CD4-positive, alpha-beta memory T cell (primary cell): ENCODE measurements around the gene GANAB. TPM values are rescaled to one million over a fixed set of nuclear protein-coding genes. Genes with fewer than 3 reads are reported as not detected.
A peak's percentile ranks its signal among the peaks of the same experiment; 100 is the strongest.

Source experiments
- CTCF ChIA-PET: fragments of 350-600 bp; sonication (Branson Sonifier 250); formaldehyde crosslinking; loops from one replicate; lab custom pipeline; 2021; ENCODE audit warnings: inconsistent platforms; ENCODE audit not compliant: partially characterized antibody; lab: Charles Lee
- POLR2A ChIA-PET: fragments of 350-600 bp; sonication (Branson Sonifier 250); formaldehyde crosslinking; loops from one replicate; lab custom pipeline; 2021; ENCODE audit not compliant: partially characterized antibody; lab: Charles Lee
- DNase-seq, 5 donors: peaks; one replicate each; pipeline versions ENCODE4 v3.0.0 to v3.0.0-alpha.2; 2020 to 2022; ENCODE audit warnings: mixed read lengths in 1 of 5
- H3K27ac ChIP-seq: one replicate; pipeline ENCODE4 v1.7.0; 2013; ENCODE audit warnings: low read depth, low read length
- H3K27me3 ChIP-seq: 2 replicates; pipeline ENCODE4 v1.7.0; 2013; ENCODE audit warnings: mild to moderate bottlenecking, low read length, moderate library complexity; ENCODE audit not compliant: insufficient read depth
- H3K36me3 ChIP-seq: 2 replicates; pipeline ENCODE4 v1.7.0; 2013; ENCODE audit warnings: mild to moderate bottlenecking, low read length, moderate library complexity; ENCODE audit not compliant: insufficient read depth
- H3K4me1 ChIP-seq: 2 replicates; pipeline ENCODE4 v1.7.0; 2013; ENCODE audit warnings: mild to moderate bottlenecking, low read length, moderate library complexity; ENCODE audit not compliant: insufficient read depth
- H3K4me3 ChIP-seq, 2 donors: one replicate each; pipeline ENCODE4 v1.7.0; 2013; ENCODE audit warnings: low read length in 2 of 2, mild to moderate bottlenecking in 1 of 2
- H3K9me3 ChIP-seq, 2 donors: one replicate each; pipeline ENCODE4 v1.7.0; 2013; ENCODE audit warnings: low read length in 2 of 2, control low read depth in 1 of 2; ENCODE audit not compliant: control insufficient read depth in 1 of 2
- H3K27ac Mint-ChIP-seq, 7 donors: one replicate each; pipeline ENCODE4 v1.8.0; 2020 to 2021; ENCODE audit warnings: mixed read lengths in 7 of 7, mild to moderate bottlenecking in 6 of 7, inconsistent platforms in 3 of 7, moderate library complexity in 3 of 7
- H3K27me3 Mint-ChIP-seq, 2 donors: one replicate each; pipeline ENCODE4 v1.8.0; 2020 to 2021; ENCODE audit warnings: mixed read lengths in 2 of 2
- H3K36me3 Mint-ChIP-seq, 2 donors: one replicate each; pipeline ENCODE4 v1.8.0; 2020 to 2021; ENCODE audit warnings: mixed read lengths in 2 of 2, inconsistent platforms in 1 of 2, mild to moderate bottlenecking in 1 of 2
- H3K4me1 Mint-ChIP-seq, 4 donors: one replicate each; pipeline ENCODE4 v1.8.0; 2020 to 2021; ENCODE audit warnings: mixed read lengths in 4 of 4, mild to moderate bottlenecking in 1 of 4
- H3K4me3 Mint-ChIP-seq, 8 donors: one replicate each; pipeline ENCODE4 v1.8.0; 2020 to 2021; ENCODE audit warnings: mixed read lengths in 8 of 8, mild to moderate bottlenecking in 7 of 8, moderate library complexity in 6 of 8, inconsistent platforms in 3 of 8
- H3K9me3 Mint-ChIP-seq, 8 donors: one replicate each; pipeline ENCODE4 v1.8.0; 2020 to 2021; ENCODE audit warnings: mixed read lengths in 8 of 8, mild to moderate bottlenecking in 5 of 8, inconsistent platforms in 3 of 8, moderate library complexity in 1 of 8
- intact Hi-C: fragments of 100-400 bp; cut with micrococcal nuclease; formaldehyde crosslinking; loops from one replicate; pipeline ENCODE4 v1.15.1; 2023
- polyA plus RNA-seq, 2 donors: library from polyadenylated mRNA; unstranded; fragments of 300-500 nt; fragmentation: Illumina TruSeq; gene quantifications; one replicate each; pipeline ENCODE4 v1.2.3, GENCODE V29; 2021
- total RNA-seq, 2 experiments: library from RNA; stranded (reverse); gene quantifications; one replicate each; pipeline ENCODE4 v1.2.3, GENCODE V29; 2021

The GANAB gene
- total and polyA plus RNA-seq, 4 experiments from 2014 or later = 122 to 262 (median 201) TPM

GRCh38 chr11:62649486-62649885 is 3.1 kb upstream of the GANAB start:
- H3K27ac Mint-ChIP-seq = peak overlapping the region in 3 of 7 donors; percentile 29 to 83 (median 55)
- no peak overlapping the region for H3K4me3 ChIP-seq
- H3K4me1 ChIP-seq = peaks cover 45% of the 10 kb centered on the region
- peaks cover 0 to 6% (median 0%) of the 10 kb centered on the region in 8 donors for H3K9me3 Mint-ChIP-seq
- ChIA-PET POLR2A (interaction anchor here (1.1 to 11.8 kb wide), 10 partner anchors 13 to 105 kb away, joined by 3 to 162 read pairs (median 10); partner anchors contain the start of genes B3GAT3, C11orf98, CSKMT and EEF1G), CTCF (interaction anchor here (0.5 to 2.1 kb wide), 6 partner anchors 8 to 232 kb away, joined by 3 to 8 read pairs (median 4); partner anchors contain the start of genes C11orf98 and CSKMT)
- no peaks in the 10 kb centered on the region for H3K27me3 Mint-ChIP-seq
- peaks cover 0 to 36% of the 10 kb centered on the region in 2 donors for H3K36me3 Mint-ChIP-seq
- H3K9me3 ChIP-seq = no peaks in the 10 kb centered on the region
- peak overlapping the region in 1 of 8 donors; percentile 30 for H3K4me3 Mint-ChIP-seq
- H3K27ac ChIP-seq = no peak overlapping the region
- DNase-seq = no peak
- peaks cover 18% of the 10 kb centered on the region for H3K36me3 ChIP-seq
- intact Hi-C loops = no loop called here
- H3K4me1 Mint-ChIP-seq = peaks cover 20 to 63% (median 38%) of the 10 kb centered on the region in 4 donors
- no peaks in the 10 kb centered on the region for H3K27me3 ChIP-seq

GRCh38 chr11:62648967-62649364 is 2.6 kb upstream of the GANAB start:
- CTCF ChIA-PET = interaction anchor here (0.5 to 2.1 kb wide), 5 partner anchors 16 to 233 kb away, joined by 3 to 8 read pairs (median 5); partner anchors contain the start of genes C11orf98 and CSKMT
- DNase-seq = no peak
- Histone ChIP-seq H3K36me3 (peaks cover 18% of the 10 kb centered on the region), H3K9me3 (no peaks in the 10 kb centered on the region), H3K27me3 (no peaks in the 10 kb centered on the region), H3K27ac (no peak overlapping the region), H3K4me3 (no peak overlapping the region), H3K4me1 (peaks cover 48% of the 10 kb centered on the region)
- H3K9me3 Mint-ChIP-seq = peaks cover 0 to 6% (median 0%) of the 10 kb centered on the region in 8 donors
- no peaks in the 10 kb centered on the region for H3K27me3 Mint-ChIP-seq
- H3K4me3 Mint-ChIP-seq = peak overlapping the region in 2 of 8 donors; percentile 17 to 39
- peaks cover 0 to 39% of the 10 kb centered on the region in 2 donors for H3K36me3 Mint-ChIP-seq
- H3K27ac Mint-ChIP-seq = peak overlapping the region in 1 of 7 donors; percentile 66
- peaks cover 21 to 67% (median 38%) of the 10 kb centered on the region in 4 donors for H3K4me1 Mint-ChIP-seq
- intact Hi-C loops = no loop called here
- POLR2A ChIA-PET = interaction anchor here (0.8 to 11.8 kb wide), 14 partner anchors 13 to 207 kb away, joined by 3 to 162 read pairs (median 8); partner anchors contain the start of genes B3GAT3, C11orf98, CSKMT and EEF1G

GRCh38 chr11:62648185-62648966 is 2.0 kb upstream of the GANAB start:
- Histone ChIP-seq H3K36me3 (peaks cover 18% of the 10 kb centered on the region), H3K27ac (no peak overlapping the region), H3K9me3 (no peaks in the 10 kb centered on the region), H3K4me3 (no peak overlapping the region), H3K27me3 (no peaks in the 10 kb centered on the region), H3K4me1 (peaks cover 48% of the 10 kb centered on the region)
- H3K4me1 Mint-ChIP-seq = peaks cover 19 to 63% (median 35%) of the 10 kb centered on the region in 4 donors
- no peaks in the 10 kb centered on the region for H3K27me3 Mint-ChIP-seq
- no peak overlapping the region for H3K4me3 Mint-ChIP-seq
- peaks cover 0 to 36% of the 10 kb centered on the region in 2 donors for H3K36me3 Mint-ChIP-seq
- intact Hi-C loops = no loop called here
- DNase-seq = no peak
- POLR2A ChIA-PET = interaction anchor here (0.7 to 11.8 kb wide), 17 partner anchors 12 to 207 kb away, joined by 3 to 162 read pairs (median 6); partner anchors contain the start of genes B3GAT3, C11orf98, CSKMT and EEF1G
- peak overlapping the region in 1 of 7 donors; percentile 40 for H3K27ac Mint-ChIP-seq
- CTCF ChIA-PET = interaction anchor here (1.1 to 2.1 kb wide), 5 partner anchors 16 to 56 kb away, joined by 3 to 8 read pairs (median 5); partner anchors contain the start of genes C11orf98 and CSKMT
- H3K9me3 Mint-ChIP-seq = peaks cover 0 to 2% (median 0%) of the 10 kb centered on the region in 8 donors

GRCh38 chr11:62647609-62648005 is 1.2 kb upstream of the GANAB start:
- no peak overlapping the region for H3K4me3 Mint-ChIP-seq
- Histone ChIP-seq H3K4me1 (peaks cover 47% of the 10 kb centered on the region), H3K4me3 (no peak overlapping the region), H3K27ac (no peak overlapping the region), H3K27me3 (no peaks in the 10 kb centered on the region), H3K9me3 (no peaks in the 10 kb centered on the region), H3K36me3 (peaks cover 21% of the 10 kb centered on the region)
- H3K27me3 Mint-ChIP-seq = no peaks in the 10 kb centered on the region
- ChIA-PET CTCF (interaction anchor here (1.1 to 2.1 kb wide), 3 partner anchors 36 to 55 kb away, joined by 3 to 8 read pairs (median 5); no protein-coding TSS in a partner anchor), POLR2A (interaction anchor here (0.7 to 11.8 kb wide), 14 partner anchors 16 to 208 kb away, joined by 3 to 162 read pairs (median 9); partner anchors contain the start of genes B3GAT3, C11orf98, CSKMT and EEF1G)
- H3K9me3 Mint-ChIP-seq = no peaks in the 10 kb centered on the region
- peak overlapping the region in 2 of 7 donors; percentile 35 to 57 for H3K27ac Mint-ChIP-seq
- peaks cover 18 to 57% (median 34%) of the 10 kb centered on the region in 4 donors for H3K4me1 Mint-ChIP-seq
- no peak for DNase-seq
- intact Hi-C loops = loop anchor here (2.0 kb wide), 2 partner anchors 17 to 57 kb away; partner anchors contain the start of genes C11orf98, CSKMT and TUT1
- H3K36me3 Mint-ChIP-seq = peaks cover 0 to 34% of the 10 kb centered on the region in 2 donors

- DNase-seq = no peak
- peak overlapping the region; percentile 84 to 99 (median 97) for H3K27ac Mint-ChIP-seq
- H3K27me3 Mint-ChIP-seq = no peaks in the 10 kb centered on the region
- intact Hi-C loops = loop anchor here (1.0 to 2.0 kb wide), 5 partner anchors 18 to 62 kb away; partner anchors contain the start of genes C11orf98, CSKMT, EML3 and TUT1
- peaks cover 41% of the 10 kb centered on the region for H3K4me1 ChIP-seq
- peaks cover 14 to 51% (median 29%) of the 10 kb centered on the region in 4 donors for H3K4me1 Mint-ChIP-seq
- H3K27me3 ChIP-seq = no peaks in the 10 kb centered on the region
- peaks cover 22% of the 10 kb centered on the region for H3K36me3 ChIP-seq
- no peaks in the 10 kb centered on the region for H3K9me3 Mint-ChIP-seq
- CTCF ChIA-PET = interaction anchor here (1.0 to 2.1 kb wide), 5 partner anchors 9 to 56 kb away, joined by 3 to 7 read pairs (median 3); partner anchors contain the start of gene TUT1
- POLR2A ChIA-PET = interaction anchor here (0.6 to 11.8 kb wide), 38 partner anchors 8 to 235 kb away, joined by 3 to 162 read pairs (median 8); partner anchors contain the start of genes B3GAT3, BSCL2, C11orf98 and CSKMT
- H3K36me3 Mint-ChIP-seq = peaks cover 0 to 32% of the 10 kb centered on the region in 2 donors
- H3K4me3 ChIP-seq = peak overlapping the region in 1 of 2 donors; percentile 55
- no peaks in the 10 kb centered on the region for H3K9me3 ChIP-seq
- peak overlapping the region; percentile 93 to 99 (median 95) for H3K4me3 Mint-ChIP-seq
- H3K27ac ChIP-seq = peak overlapping the region; percentile 92
Measured at GRCh38 chr11:62646825-62647608, 604 bp upstream of the GANAB start.

GRCh38 chr11:62645671-62645945 is 805 bp downstream of the GANAB start:
- no peak for DNase-seq
- peaks cover 16 to 50% (median 29%) of the 10 kb centered on the region in 4 donors for H3K4me1 Mint-ChIP-seq
- H3K36me3 Mint-ChIP-seq = peaks cover 4 to 36% of the 10 kb centered on the region in 2 donors
- Histone ChIP-seq H3K4me3 (peak overlapping the region; percentile 55 to 76), H3K27ac (peak overlapping the region; percentile 92), H3K4me1 (peaks cover 38% of the 10 kb centered on the region), H3K27me3 (no peaks in the 10 kb centered on the region), H3K9me3 (no peaks in the 10 kb centered on the region), H3K36me3 (peaks cover 22% of the 10 kb centered on the region)
- H3K27me3 Mint-ChIP-seq = no peaks in the 10 kb centered on the region
- POLR2A ChIA-PET = interaction anchor here (1.0 to 11.8 kb wide), 27 partner anchors 9 to 236 kb away, joined by 3 to 162 read pairs (median 10); partner anchors contain the start of genes B3GAT3, BSCL2, C11orf98 and CSKMT
- intact Hi-C loops = no loop called here
- CTCF ChIA-PET = interaction anchor here (0.9 to 1.7 kb wide), 4 partner anchors 8 to 251 kb away, joined by 3 to 7 read pairs (median 3); partner anchors contain the start of genes C11orf98 and TUT1
- H3K27ac Mint-ChIP-seq = peak overlapping the region; percentile 84 to 99 (median 97)
- peak overlapping the region; percentile 93 to 99 (median 95) for H3K4me3 Mint-ChIP-seq
- H3K9me3 Mint-ChIP-seq = no peaks in the 10 kb centered on the region
